ENCODE results near the gene RUSC1.
"Not testable (repeated sequence)": the region's sequence is repeated elsewhere in the genome, so short reads cannot be mapped to it uniquely, and the experiment has no call there.

Gene RUSC1

DNA sequence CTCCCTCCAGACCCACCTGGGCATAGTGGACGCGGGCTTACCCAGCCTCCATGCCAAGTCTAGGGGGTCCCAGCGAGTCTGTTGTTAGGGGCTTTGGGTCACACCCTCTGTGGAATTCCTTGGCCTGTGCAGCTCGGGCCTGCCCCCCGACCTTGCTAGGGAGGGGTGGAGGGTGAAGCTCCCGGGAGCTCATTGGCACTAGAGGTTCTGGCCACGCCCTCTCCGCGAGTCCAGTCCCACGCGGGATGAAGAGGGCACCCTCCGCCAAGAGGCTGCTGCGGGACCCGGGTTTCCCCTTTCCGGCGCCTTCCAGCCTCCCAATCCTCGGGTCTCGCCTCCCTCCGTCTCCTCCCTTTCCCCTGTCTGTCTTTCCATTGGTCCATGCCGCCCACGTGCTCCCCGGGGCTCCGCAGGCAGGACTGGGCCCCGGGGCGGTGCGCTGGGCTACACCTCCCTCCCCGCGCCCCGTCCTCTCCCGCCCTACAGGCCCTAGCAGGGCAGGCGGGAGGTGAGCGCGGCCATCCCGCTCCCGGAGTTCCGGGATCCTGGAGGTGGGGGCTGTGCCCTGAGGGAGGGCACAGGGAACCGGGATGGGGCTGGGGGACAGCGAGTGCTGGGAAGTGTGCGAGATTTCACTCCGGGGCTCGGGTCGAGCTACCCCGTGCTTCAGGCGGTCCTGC is 3.5 kb downstream of the RUSC1 start:
- DNase-seq = peak; percentile 87

DNA sequence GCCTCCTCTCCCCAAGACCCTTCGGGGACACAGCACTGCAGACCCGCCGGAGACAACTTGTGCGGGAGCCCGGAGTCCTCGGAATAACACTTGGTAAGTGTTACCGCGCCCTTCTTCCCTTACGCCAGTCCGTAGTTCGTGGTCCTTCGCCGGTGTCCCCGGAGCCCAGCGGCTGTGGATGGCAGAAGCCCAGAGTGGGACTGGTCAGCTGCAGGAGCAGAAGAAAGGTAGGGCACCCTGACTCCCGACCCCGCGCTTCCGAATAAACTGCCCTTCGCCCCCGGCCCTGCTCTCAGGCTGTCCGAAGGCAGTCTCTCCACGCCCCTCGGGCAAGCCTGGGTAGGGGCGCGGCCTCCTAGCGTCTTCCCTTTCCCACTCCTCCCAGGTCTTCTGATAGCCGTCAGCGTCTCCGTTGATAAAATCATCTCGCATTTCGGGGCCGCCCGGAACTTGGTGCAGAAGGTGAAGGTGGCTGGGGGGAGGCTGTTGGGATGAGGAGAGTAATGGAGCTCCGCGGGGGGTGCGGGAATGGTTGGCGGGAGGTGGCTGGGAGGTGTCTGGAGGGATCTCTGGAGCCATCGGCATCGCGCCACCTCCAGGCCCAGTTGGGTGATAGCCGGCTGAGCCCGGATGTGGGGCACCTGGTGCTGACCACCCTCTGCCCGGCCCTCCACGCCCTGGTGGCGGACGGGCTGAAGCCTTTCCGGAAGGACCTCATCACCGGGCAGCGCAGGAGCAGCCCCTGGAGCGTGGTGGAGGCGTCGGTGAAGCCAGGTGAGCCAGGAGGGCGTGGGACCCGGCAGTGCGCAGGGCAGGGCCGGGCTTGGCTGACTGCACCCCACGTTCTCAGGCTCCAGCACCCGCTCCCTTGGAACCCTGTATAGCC is 4.3 kb downstream of the RUSC1 start:
- DNase-seq = peak; percentile 40

GRCh38 chr1:155325603-155325893 is 4.9 kb downstream of the RUSC1 start:
- DNase-seq = no peak

DNA sequence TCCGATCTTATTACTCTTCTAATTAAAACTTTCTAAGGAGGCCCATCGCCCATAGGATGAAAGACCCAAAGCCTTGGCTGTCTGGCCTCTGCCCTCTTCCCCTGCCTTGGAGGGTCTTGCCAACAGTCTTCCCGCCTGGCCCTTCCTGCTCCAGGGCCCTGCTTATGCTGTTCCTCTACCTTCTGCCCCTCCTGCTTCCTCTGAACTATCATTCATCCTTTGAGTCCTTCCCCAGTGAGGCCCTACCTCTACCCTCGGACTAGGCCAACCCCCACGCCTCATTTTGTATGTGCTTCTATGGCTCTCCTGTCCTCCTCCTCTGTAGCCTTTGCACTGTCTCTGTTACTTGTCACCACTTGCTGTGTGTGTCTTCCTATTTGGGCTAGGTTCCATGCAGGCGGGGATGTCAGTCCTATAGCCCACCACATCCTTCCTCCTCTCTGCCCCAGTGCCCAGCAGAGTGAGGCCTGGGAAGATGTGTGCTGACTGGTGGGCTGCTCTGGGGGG is 5.4 kb downstream of the RUSC1 start:
- DNase-seq = no peak

DNA sequence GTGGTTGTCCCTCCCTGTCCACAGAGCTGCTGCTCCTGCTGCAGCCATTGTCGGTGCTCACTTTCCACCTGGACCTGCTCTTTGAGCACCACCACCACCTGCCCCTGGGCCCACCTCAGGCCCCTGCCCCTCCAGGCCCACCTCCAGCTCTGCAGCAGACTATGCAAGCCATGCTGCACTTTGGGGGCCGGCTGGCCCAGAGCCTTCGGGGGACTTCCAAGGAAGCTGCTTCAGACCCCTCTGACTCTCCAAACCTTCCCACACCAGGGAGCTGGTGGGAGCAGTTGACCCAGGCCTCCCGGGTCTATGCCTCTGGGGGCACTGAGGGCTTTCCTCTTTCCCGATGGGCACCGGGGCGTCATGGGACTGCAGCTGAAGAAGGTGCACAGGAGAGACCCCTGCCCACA is 5.9 kb downstream of the RUSC1 start:
- no peak for DNase-seq

- no peak for DNase-seq
These were observed 7.3 kb downstream of the RUSC1 start for GRCh38 chr1:155327981-155328380.

DNA sequence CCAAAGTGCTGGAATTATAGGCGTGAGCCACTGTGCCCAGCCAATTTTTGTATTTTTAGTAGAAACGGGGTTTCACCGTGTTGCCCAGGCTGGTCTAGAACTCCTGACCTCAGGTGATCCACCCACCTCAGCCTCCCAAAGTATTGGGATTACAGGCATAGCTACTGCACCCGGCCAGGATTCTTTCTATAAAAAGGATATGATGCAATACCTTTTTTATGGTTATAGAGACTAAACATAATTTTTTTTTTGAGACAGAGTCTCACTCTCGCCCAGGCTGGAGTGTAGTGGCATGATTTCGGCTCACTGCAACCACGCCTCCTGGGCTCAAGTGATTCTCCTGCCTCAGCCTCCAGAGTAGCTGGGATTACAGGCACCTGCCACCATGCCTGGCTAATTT is 8.2 kb downstream of the RUSC1 start:
- DNase-seq = not testable (repeated sequence)

- no peak for DNase-seq
These were observed 9.4 kb downstream of the RUSC1 start for GRCh38 chr1:155329980-155330598.

DNA sequence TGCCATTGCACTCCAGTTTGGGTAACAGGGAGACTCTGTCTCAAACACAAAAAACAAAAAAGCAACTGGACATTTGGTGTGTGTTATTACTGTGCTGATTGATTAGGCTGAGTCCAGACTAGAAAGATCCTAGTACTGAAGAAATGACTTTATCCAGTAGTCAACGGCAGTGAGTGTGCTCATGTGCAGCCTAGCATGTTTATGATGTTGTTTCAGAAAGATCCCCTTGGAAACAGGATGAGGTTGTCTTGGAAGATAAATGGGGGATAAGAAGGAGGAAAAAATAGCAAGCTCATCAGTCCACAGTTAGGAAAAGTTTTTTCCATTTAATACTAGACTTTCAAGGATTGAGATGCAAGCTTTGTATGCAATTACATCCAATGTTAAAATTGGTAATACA is 14.3 kb downstream of the RUSC1 start:
- DNase-seq = no peak

DNA sequence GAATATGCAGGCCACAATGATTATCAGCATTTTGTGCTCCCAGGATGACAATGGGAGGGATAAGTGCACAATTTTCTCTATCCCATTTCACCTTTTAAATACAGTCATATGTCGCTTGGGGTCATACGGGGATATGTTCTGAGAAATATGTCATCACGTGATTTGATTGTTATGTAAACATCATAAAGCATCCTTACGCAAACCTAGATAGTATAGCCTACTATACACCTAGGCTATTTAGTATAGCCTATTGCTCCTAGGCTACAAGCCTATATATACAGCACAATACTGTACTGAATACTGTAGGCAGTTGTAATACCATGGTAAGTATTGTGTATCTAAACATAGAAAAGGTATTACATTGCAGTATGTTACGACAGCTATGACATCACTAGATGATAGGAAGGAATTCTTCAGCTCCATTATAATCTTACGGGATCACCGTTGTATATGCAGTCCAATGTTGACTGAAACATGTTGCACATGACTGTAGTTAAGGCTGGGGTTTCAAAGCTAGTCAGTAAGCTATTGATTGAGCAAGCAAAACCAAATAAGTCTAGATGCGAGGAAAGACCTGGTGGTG is 18.9 kb downstream of the RUSC1 start:
- no peak for DNase-seq

DNA sequence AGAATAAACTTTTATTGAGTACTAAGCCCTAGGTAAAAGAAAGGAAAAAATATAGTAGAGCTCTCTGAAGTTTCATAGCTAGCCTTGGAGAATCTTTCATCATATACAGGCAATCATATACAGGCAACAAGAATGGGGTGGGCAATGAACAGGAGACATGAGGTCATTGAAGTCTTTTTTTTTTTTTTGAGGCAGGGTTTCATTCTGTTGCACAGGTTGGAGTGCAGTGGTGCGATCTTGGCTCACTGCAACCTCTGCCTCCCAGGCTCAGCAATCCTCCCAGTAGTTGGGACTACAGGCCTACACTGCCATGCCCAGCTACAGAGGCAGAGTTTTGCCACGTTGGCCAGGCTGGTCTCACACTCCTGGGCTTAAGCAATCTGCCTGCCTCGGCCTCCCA is 22.1 kb downstream of the RUSC1 start:
- no peak for DNase-seq

DNA sequence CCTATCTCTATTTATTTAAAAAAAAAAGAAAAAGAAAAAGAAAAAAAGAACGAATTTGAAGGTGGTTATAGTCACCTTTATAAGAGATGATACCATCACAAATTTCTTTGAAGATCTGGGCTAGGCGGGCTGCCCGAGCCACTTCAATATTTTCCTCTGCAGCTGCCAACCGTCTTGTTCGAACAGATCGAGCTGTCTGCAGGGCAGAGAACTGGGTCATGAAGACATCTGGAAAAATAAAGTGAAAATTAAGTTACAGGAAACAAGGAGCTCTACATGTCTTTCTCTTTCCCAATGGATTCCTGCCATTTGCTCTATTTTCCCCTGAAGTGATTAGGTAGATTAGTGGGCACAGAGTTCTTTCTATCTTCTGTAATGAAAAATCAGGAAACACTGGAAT is 31.9 kb downstream of the RUSC1 start:
- DNase-seq = no peak

DNA sequence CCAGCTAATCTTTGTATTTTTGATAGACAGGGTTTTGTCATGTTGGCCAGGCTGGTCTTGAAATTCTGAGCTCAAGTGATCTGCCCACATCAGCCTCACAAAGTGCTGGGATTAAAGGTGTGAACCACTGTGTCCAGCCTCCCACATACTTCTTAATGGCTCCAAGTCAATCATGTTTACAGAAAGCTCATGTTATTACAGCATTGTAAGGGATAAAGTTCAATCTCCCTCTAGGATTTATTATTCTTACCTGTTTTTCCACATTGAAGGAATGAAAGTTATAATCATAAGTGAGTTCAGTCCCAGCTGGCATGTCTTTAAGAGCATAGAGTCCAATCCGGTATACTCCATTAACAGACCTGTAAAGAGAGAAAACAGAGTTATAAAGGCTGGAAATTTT is 39.4 kb downstream of the RUSC1 start:
- no peak for DNase-seq

- DNase-seq = no peak
These were observed 58.5 kb downstream of the RUSC1 start for GRCh38 chr1:155379180-155379579.

- no peak for DNase-seq
These were observed 59.0 kb downstream of the RUSC1 start for GRCh38 chr1:155379631-155380090.

Data from NCI-H748 treated with DMSO at 0.1 percent for 48 hours (cell line).